ENCODE measurements around the gene TPX2.

TPX2 gene

DNA sequence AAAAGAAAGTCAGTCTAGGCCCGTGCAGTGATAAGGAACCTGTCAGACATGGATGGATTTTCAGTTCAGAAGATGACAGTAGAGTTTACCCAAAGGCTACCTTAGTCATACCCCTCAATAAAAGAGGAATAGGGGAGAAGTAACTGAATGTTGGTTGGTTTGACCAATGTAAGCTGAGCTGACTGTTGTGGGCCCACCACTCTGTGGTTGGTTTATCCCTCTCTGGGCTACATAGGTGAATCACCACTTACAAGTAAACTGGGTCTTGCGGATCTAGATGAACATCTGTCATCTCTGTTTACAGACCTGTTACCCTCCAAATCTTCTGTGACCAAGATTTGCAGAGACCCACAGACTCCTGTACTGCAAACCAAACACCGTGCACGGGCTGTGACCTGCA is 42.9 kb downstream of the TPX2 start:
- Histone ChIP-seq H3K27me3 (ENCODE audit: control insufficient read depth, insufficient read depth, low read length) (no peaks in the 10 kb centered on the region), H3K36me3 (ENCODE audit: control insufficient read depth, insufficient read depth, low read length) (peaks cover 97% of the 10 kb centered on the region), H3K9ac (ENCODE audit: low read length) (no peak overlapping the region), H3K4me3 (ENCODE audit: low read depth, low read length) (no peak overlapping the region), H3K27ac (ENCODE audit: low read depth, low read length) (no peak overlapping the region), H3K4me1 (ENCODE audit: control insufficient read depth, insufficient read depth, low read length) (0 out of 2 replicates have a peak, but pooled peaks cover 5% of the 10 kb centered on the region), H3K9me3 (ENCODE audit: control insufficient read depth, insufficient read depth, low read depth, low read length) (no peaks in the 10 kb centered on the region)

DNA sequence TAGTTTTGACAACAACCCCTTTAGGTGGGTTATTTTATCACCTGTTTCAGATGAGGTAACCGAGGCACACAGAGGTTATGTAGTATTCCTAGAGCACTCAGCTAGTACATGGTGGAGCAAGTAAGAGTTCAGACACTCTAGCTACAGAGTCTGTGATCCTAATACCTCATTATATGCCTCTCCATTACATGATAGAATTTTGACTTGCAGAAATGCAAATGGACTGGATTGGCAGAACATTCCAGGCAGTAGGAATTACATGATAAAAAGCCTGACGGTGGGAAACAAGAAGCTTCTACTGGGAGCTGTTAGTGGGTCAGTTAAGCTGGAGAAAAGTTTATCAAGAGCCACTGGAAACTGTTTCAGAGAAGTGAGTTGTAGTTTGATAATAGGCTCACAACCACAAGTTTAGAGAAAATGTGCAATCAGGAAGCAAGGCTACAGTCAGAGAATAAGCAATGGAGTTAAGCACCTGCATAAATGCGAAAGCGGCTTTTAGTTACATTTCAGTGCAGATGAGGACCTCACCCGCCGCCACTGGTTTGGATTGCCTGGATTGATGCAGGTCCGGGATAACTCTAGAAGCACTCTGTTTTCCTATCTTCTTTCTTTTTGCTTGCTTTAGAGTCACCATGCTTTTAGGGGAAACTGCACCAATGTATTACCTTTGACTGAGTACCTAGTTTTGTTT is 45.4 kb downstream of the TPX2 start:
- peaks cover 97% of the 10 kb centered on the region for H3K36me3 ChIP-seq (ENCODE audit: control insufficient read depth, insufficient read depth, low read length)
- H3K27me3 ChIP-seq (ENCODE audit: control insufficient read depth, insufficient read depth, low read length), result no peaks in the 10 kb centered on the region
- no peak overlapping the region for H3K4me3 ChIP-seq (ENCODE audit: low read depth, low read length)
- H3K9me3 ChIP-seq (ENCODE audit: control insufficient read depth, insufficient read depth, low read depth, low read length), result no peaks in the 10 kb centered on the region
- no peak overlapping the region for H3K9ac ChIP-seq (ENCODE audit: low read length)
- no peak overlapping the region for H3K27ac ChIP-seq (ENCODE audit: low read depth, low read length)
- 0 out of 2 replicates have a peak, but pooled peaks cover 5% of the 10 kb centered on the region for H3K4me1 ChIP-seq (ENCODE audit: control insufficient read depth, insufficient read depth, low read length)

- Histone ChIP-seq H3K9me3 (ENCODE audit: control insufficient read depth, insufficient read depth, low read depth, low read length) (no peaks in the 10 kb centered on the region), H3K27me3 (ENCODE audit: control insufficient read depth, insufficient read depth, low read length) (no peaks in the 10 kb centered on the region), H3K4me1 (ENCODE audit: control insufficient read depth, insufficient read depth, low read length) (0 out of 2 replicates have a peak, but pooled peaks cover 5% of the 10 kb centered on the region), H3K27ac (ENCODE audit: low read depth, low read length) (no peak overlapping the region), H3K9ac (ENCODE audit: low read length) (no peak overlapping the region), H3K4me3 (ENCODE audit: low read depth, low read length) (no peak overlapping the region), H3K36me3 (ENCODE audit: control insufficient read depth, insufficient read depth, low read length) (peaks cover 97% of the 10 kb centered on the region)
These were observed 46.0 kb downstream of the TPX2 start for GRCh38 chr20:31785089-31785488.

- 0 out of 2 replicates have a peak, but pooled peaks cover 5% of the 10 kb centered on the region for H3K4me1 ChIP-seq (ENCODE audit: control insufficient read depth, insufficient read depth, low read length)
- H3K9me3 ChIP-seq (ENCODE audit: control insufficient read depth, insufficient read depth, low read depth, low read length), result no peaks in the 10 kb centered on the region
- H3K9ac ChIP-seq (ENCODE audit: low read length), result no peak overlapping the region
- H3K27ac ChIP-seq (ENCODE audit: low read depth, low read length), result no peak overlapping the region
- no peak overlapping the region for H3K4me3 ChIP-seq (ENCODE audit: low read depth, low read length)
- peaks cover 96% of the 10 kb centered on the region for H3K36me3 ChIP-seq (ENCODE audit: control insufficient read depth, insufficient read depth, low read length)
- no peaks in the 10 kb centered on the region for H3K27me3 ChIP-seq (ENCODE audit: control insufficient read depth, insufficient read depth, low read length)
These were observed 49.5 kb downstream of the TPX2 start for GRCh38 chr20:31788578-31788977.

- no peaks in the 10 kb centered on the region for H3K4me1 ChIP-seq (ENCODE audit: control insufficient read depth, insufficient read depth, low read length)
- H3K27me3 ChIP-seq (ENCODE audit: control insufficient read depth, insufficient read depth, low read length), result no peaks in the 10 kb centered on the region
- no peak overlapping the region for H3K4me3 ChIP-seq (ENCODE audit: low read depth, low read length)
- H3K36me3 ChIP-seq (ENCODE audit: control insufficient read depth, insufficient read depth, low read length), result peaks cover 96% of the 10 kb centered on the region
- H3K27ac ChIP-seq (ENCODE audit: low read depth, low read length), result no peak overlapping the region
- no peaks in the 10 kb centered on the region for H3K9me3 ChIP-seq (ENCODE audit: control insufficient read depth, insufficient read depth, low read depth, low read length)
- no peak overlapping the region for H3K9ac ChIP-seq (ENCODE audit: low read length)
These were observed 51.3 kb downstream of the TPX2 start for GRCh38 chr20:31790401-31790800.

DNA sequence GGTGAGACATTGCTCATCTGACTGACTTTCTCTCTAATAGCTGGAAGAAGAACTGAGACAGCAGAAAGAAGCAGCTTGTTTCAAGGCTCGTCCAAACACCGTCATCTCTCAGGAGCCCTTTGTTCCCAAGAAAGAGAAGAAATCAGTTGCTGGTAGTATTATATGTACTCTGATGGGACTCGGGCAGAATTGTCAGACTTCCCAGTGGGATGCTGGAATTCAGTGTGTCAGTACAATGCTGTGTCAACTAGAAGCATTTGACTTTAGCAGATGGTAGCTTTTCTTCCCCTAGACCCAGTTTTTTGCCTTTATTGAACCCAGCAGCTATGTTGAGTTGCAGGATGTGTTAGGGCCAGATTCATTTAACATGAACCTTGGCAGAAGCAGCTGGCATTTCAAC is 58.3 kb downstream of the TPX2 start:
- Histone ChIP-seq H3K4me3 (ENCODE audit: low read depth, low read length) (no peak overlapping the region), H3K27me3 (ENCODE audit: control insufficient read depth, insufficient read depth, low read length) (no peaks in the 10 kb centered on the region), H3K27ac (ENCODE audit: low read depth, low read length) (no peak overlapping the region), H3K9ac (ENCODE audit: low read length) (no peak overlapping the region), H3K36me3 (ENCODE audit: control insufficient read depth, insufficient read depth, low read length) (peaks cover 98% of the 10 kb centered on the region), H3K4me1 (ENCODE audit: control insufficient read depth, insufficient read depth, low read length) (no peaks in the 10 kb centered on the region), H3K9me3 (ENCODE audit: control insufficient read depth, insufficient read depth, low read depth, low read length) (no peaks in the 10 kb centered on the region)

DNA sequence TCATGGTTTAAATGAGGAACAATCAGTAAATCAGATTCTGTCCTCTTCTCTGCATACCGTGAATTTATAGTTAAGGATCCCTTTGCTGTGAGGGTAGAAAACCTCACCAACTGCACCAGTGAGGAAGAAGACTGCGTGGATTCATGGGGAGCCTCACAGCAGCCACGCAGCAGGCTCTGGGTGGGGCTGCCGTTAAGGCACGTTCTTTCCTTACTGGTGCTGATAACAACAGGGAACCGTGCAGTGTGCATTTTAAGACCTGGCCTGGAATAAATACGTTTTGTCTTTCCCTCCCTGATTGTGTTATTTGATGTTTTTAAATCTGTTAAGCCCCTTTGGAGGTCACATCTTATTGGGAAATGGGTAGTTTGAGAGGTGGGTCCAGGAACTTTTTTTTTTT is 62.4 kb downstream of the TPX2 start:
- H3K9me3 ChIP-seq (ENCODE audit: control insufficient read depth, insufficient read depth, low read depth, low read length), result no peaks in the 10 kb centered on the region
- no peak overlapping the region for H3K4me3 ChIP-seq (ENCODE audit: low read depth, low read length)
- peaks cover 97% of the 10 kb centered on the region for H3K36me3 ChIP-seq (ENCODE audit: control insufficient read depth, insufficient read depth, low read length)
- H3K27ac ChIP-seq (ENCODE audit: low read depth, low read length), result no peak overlapping the region
- H3K4me1 ChIP-seq (ENCODE audit: control insufficient read depth, insufficient read depth, low read length), result no peaks in the 10 kb centered on the region
- no peak overlapping the region for H3K9ac ChIP-seq (ENCODE audit: low read length)
- no peaks in the 10 kb centered on the region for H3K27me3 ChIP-seq (ENCODE audit: control insufficient read depth, insufficient read depth, low read length)

- no peak overlapping the region for H3K4me3 ChIP-seq (ENCODE audit: low read depth, low read length)
- no peaks in the 10 kb centered on the region for H3K4me1 ChIP-seq (ENCODE audit: control insufficient read depth, insufficient read depth, low read length)
- no peak overlapping the region for H3K27ac ChIP-seq (ENCODE audit: low read depth, low read length)
- H3K36me3 ChIP-seq (ENCODE audit: control insufficient read depth, insufficient read depth, low read length), result peaks cover 84% of the 10 kb centered on the region
- no peaks in the 10 kb centered on the region for H3K9me3 ChIP-seq (ENCODE audit: control insufficient read depth, insufficient read depth, low read depth, low read length)
- no peaks in the 10 kb centered on the region for H3K27me3 ChIP-seq (ENCODE audit: control insufficient read depth, insufficient read depth, low read length)
- no peak overlapping the region for H3K9ac ChIP-seq (ENCODE audit: low read length)
These were observed 64.6 kb downstream of the TPX2 start for GRCh38 chr20:31803552-31804291.

GRCh38 chr20:31806564-31807355 is 67.7 kb downstream of the TPX2 start:
- H3K36me3 ChIP-seq (ENCODE audit: control insufficient read depth, insufficient read depth, low read length), result peaks cover 54% of the 10 kb centered on the region
- H3K9ac ChIP-seq (ENCODE audit: low read length), result no peak overlapping the region
- H3K27ac ChIP-seq (ENCODE audit: low read depth, low read length), result no peak overlapping the region
- no peaks in the 10 kb centered on the region for H3K4me1 ChIP-seq (ENCODE audit: control insufficient read depth, insufficient read depth, low read length)
- H3K27me3 ChIP-seq (ENCODE audit: control insufficient read depth, insufficient read depth, low read length), result no peaks in the 10 kb centered on the region
- no peak overlapping the region for H3K4me3 ChIP-seq (ENCODE audit: low read depth, low read length)
- no peaks in the 10 kb centered on the region for H3K9me3 ChIP-seq (ENCODE audit: control insufficient read depth, insufficient read depth, low read depth, low read length)

- H3K36me3 ChIP-seq (ENCODE audit: control insufficient read depth, insufficient read depth, low read length), result peaks cover 38% of the 10 kb centered on the region
- H3K27me3 ChIP-seq (ENCODE audit: control insufficient read depth, insufficient read depth, low read length), result no peaks in the 10 kb centered on the region
- no peak overlapping the region for H3K27ac ChIP-seq (ENCODE audit: low read depth, low read length)
- H3K9ac ChIP-seq (ENCODE audit: low read length), result no peak overlapping the region
- H3K4me3 ChIP-seq (ENCODE audit: low read depth, low read length), result no peak overlapping the region
- no peaks in the 10 kb centered on the region for H3K9me3 ChIP-seq (ENCODE audit: control insufficient read depth, insufficient read depth, low read depth, low read length)
- H3K4me1 ChIP-seq (ENCODE audit: control insufficient read depth, insufficient read depth, low read length), result no peaks in the 10 kb centered on the region
These were observed 69.4 kb downstream of the TPX2 start for GRCh38 chr20:31808481-31808880.

DNA sequence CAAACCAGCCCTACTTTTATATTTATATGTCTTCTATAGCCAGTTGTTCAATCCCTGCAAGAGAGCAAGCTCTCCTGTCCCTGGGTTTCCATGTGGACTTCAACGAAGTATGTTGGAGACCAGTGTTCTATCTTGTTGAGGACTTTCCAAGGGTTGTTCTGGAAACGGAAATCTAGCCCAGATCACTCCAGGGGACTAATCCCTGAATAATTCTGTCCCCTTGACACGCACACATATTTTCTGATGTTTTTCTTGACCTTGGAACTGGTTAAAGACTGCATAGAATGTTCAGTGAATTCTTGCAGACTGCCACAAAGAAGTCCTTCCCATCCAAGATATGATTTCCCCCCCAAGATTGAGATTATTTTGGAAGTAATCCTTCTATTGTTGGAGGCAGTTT is 70.6 kb downstream of the TPX2 start:
- Histone ChIP-seq H3K27ac (ENCODE audit: low read depth, low read length) (no peak overlapping the region), H3K27me3 (ENCODE audit: control insufficient read depth, insufficient read depth, low read length) (no peaks in the 10 kb centered on the region), H3K4me3 (ENCODE audit: low read depth, low read length) (no peak overlapping the region), H3K4me1 (ENCODE audit: control insufficient read depth, insufficient read depth, low read length) (peaks cover under 1% of the 10 kb centered on the region; the same call in 1 of the 2 replicates), H3K9ac (ENCODE audit: low read length) (no peak overlapping the region), H3K36me3 (ENCODE audit: control insufficient read depth, insufficient read depth, low read length) (peaks cover 27% of the 10 kb centered on the region), H3K9me3 (ENCODE audit: control insufficient read depth, insufficient read depth, low read depth, low read length) (no peaks in the 10 kb centered on the region)

Data from HUES6 (cell line).